Thyroid gland (tissue), 4 donors: Measurements from ENCODE around the gene CABP2.

Experiments
- CTCF ChIP-seq, 6 experiments: fragments of 200-600 bp in 3 of 6; fragments of 450-650 bp in 3 of 6; sonication (generic) in 3 of 6; IDR thresholded peaks; one replicate each; pipeline ENCODE4 v1.5.1; 2016 to 2019; ENCODE audit warnings: antibody characterized with exemption in 6 of 6, mild to moderate bottlenecking in 2 of 6, inconsistent platforms in 1 of 6, moderate library complexity in 1 of 6
- POLR2A ChIP-seq, 2 donors: fragments of 450-650 bp; IDR thresholded peaks; one replicate each; pipeline ENCODE4 v1.6.1; 2017; ENCODE audit warnings: antibody characterized with exemption in 2 of 2, mild to moderate bottlenecking in 2 of 2, moderate library complexity in 1 of 2

- TF ChIP-seq CTCF (IDR thresholded peaks at IDR 0.05): no peak
- no peak for TF ChIP-seq POLR2A (IDR thresholded peaks at IDR 0.05)
These were observed 28.6 kb downstream of the CABP2 start for GRCh38 chr11:67494371-67495233.
